HG03521 (cell line): ENCODE data around the gene TULP4.

Experiments used
- ATAC-seq: cut with Tn5 transposase; IDR thresholded peaks from one replicate; pipeline ENCODE4 v1.9.1; 2021; ENCODE audit warnings: mild to moderate bottlenecking, moderate library complexity; ENCODE audit not compliant: unreplicated experiment

Gene TULP4

DNA sequence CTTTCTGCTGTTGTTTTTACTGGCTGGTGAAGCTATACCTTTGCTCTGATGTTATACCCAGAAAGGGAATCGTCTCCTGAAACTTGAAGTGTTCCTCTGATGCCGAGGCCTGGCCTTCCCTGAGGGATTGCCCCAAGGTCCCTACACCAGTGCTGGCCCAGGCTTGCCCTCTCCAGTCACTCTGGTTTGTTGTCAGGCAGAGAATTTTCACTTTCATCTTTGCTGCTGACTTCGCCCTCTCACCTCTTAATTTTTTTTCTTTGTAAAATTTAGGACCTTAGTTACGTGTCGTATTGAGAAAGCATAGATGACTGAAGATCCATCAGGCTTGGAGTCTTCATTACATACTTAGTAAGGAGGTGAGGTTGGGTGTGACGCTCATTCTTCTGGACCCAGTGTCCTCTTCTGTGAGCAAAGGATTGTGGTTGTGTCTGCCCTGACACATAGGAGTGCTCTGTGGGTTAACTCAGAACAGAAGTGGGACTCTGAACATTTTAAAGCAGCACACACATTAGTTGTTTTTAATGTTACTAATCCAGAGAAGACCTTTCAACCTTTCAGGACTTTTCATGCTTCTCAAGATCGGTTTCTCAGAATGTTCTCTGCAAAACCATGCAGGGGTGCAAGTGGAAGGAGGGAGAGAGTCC is 45.4 kb downstream of the TULP4 start:
- peak; percentile 65 for ATAC-seq

DNA sequence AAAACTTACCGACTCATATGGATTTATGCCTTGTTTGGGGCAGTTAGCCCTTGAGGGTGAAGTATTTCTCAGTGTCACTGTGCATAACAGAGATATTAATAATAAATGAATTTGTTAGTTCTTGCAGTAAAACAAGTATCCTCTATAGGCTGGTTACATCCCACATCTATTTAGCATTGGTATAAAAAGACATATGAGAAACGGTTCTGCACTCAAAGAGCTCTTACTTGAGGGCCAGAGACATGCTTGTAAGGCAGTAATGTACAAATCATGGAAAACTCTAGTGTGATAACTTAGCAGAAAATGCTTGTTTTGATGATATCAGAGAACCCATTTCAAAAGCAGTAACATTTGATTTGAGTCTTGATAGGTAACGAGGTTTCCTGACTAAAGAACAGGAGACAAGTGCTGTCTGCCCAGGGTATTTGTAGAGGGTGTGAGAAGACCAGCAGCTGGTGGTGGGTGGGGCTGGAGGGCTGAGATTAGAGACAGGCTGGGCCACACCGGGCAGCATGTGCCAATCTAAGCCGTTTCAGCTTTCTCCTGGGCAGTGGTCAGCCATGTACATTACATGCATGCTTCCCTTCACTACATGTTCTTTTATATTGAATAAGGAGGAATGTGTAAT is 46.3 kb downstream of the TULP4 start:
- no peak for ATAC-seq

DNA sequence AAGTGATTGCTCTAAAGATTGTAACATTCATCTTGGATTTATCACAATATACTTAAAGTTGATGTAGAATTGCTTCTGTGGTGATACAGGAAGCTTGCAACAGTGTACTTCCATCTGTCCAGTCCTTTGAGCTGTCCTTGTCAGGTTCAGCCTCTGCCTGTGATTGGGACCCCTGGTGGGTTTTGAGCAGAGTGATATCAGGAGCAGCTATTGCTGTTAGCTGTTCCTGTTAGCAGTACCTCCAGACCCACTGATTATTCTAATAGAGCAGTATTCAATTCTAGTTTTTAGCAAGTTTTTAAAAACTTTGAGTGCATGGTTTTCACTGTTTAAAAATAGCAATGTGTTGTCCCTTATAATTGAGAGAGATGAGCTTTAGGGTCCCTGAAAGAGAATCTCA is 48.8 kb downstream of the TULP4 start:
- no peak for ATAC-seq

GRCh38 chr6:158361961-158362669 is 49.9 kb downstream of the TULP4 start:
- no peak for ATAC-seq

GRCh38 chr6:158366363-158366762 is 54.1 kb downstream of the TULP4 start:
- no peak for ATAC-seq

- ATAC-seq: no peak
Measured at GRCh38 chr6:158367816-158368215, 55.6 kb downstream of the TULP4 start.

DNA sequence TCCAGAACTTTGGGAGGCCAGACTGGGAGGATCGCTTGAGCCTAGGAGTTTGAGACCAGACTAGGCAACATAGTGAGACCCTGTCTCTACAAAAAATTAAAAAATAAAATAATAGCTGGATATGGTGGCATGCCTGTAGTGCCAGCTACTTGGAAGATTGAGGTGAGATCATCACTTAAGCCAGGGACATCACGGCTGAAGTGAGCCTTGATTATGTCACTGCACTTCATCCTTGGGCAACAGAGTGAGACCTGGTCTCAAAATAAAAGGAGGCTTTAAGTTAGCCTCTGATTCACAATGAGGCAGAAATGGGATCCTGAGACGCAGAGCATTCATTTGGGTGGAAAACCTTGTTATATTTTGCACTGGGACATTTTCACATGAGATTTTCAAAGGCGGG is 57.0 kb downstream of the TULP4 start:
- ATAC-seq: no peak

GRCh38 chr6:158370805-158371204 is 58.5 kb downstream of the TULP4 start:
- ATAC-seq: no peak

- ATAC-seq: no peak
Measured at GRCh38 chr6:158371261-158371660, 59.0 kb downstream of the TULP4 start.

GRCh38 chr6:158372574-158372973 is 60.3 kb downstream of the TULP4 start:
- no peak for ATAC-seq

GRCh38 chr6:158373214-158373613 is 60.9 kb downstream of the TULP4 start:
- ATAC-seq: no peak

GRCh38 chr6:158374020-158374419 is 61.8 kb downstream of the TULP4 start:
- ATAC-seq: no peak

DNA sequence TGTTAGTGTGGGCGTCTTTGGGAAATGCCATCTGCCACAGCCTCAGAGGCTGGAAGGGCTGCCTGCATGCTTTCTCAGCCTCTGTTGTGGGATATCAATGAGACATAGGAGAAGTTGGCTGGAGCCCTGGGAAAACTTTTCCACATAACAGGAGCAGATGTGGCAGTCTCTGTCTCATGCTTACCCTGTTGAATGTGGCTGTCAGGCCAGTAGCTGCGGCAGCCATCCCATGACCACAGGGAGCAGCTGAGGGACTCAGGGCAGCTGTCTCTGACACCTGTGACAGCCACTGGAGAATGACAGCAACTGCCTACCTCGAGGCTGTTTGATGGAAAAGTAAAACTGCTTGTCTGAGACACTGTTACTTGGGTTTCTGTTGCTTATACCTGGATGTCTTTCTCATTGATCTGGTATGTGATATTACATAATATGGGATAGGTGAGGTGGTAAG is 64.4 kb downstream of the TULP4 start:
- no peak for ATAC-seq

- ATAC-seq: no peak
Measured at GRCh38 chr6:158377860-158378259, 65.6 kb downstream of the TULP4 start.

DNA sequence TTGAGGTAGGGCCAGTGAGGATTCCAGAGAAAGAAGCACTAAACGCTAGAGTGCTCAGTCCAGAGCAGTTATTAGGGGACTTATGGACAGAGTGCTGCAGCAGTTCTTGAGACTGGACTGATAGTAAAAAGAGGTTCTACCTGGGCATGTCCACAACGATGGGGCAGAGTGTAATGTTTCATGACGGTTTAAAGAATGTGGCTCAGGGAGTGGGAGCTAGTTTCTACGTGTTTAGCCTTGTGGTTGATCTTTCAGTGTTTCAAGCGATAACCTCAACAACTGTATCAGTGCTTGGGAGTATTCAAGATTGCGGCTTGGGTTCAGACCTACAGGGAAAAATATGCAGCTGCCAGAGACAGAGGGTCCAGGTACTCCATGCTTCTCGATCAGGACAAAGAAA is 67.1 kb downstream of the TULP4 start:
- ATAC-seq: no peak

DNA sequence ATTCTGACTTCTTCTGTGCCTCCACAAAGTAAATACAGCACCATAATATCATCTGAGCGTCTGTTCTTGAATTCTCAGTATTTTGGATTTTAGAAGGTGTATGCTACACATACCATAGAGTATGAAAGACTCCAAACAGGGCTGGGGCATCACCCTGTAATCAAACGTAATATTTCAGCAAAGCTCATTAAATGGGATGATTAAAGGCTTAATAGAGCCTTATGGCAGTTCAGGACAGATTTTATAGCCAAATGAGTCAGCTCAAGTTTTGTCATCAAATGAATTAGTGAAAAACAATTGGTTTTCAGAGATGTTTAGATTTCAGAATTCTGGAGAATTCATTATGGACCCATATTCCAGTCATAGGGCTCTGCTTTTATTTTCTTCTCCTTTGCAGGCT is 68.9 kb downstream of the TULP4 start:
- no peak for ATAC-seq

GRCh38 chr6:158382491-158382890 is 70.2 kb downstream of the TULP4 start:
- no peak for ATAC-seq

GRCh38 chr6:158383057-158383456 is 70.8 kb downstream of the TULP4 start:
- no peak for ATAC-seq

- ATAC-seq: no peak
Measured at GRCh38 chr6:158383542-158383941, 71.3 kb downstream of the TULP4 start.

DNA sequence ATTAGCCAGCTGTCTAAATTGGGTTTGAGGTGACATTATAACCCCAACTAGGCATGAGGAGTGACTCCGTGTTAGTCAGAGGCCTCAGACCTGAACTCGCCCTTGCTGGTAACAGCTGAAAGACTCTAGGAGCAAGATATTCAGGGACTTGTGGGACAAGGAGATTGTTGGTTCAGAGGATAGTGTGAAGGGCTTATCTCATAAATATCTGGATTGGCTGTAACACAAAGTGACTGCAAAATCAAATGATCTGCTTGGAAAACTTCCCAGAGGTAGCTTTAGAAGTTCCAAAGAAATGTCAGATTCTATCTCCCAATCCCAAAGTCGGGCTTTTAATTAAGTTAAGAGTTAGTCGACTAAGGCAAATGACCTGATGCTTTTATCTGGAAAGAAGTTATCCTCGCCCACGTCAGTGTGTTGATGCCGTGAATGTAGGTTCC is 72.4 kb downstream of the TULP4 start:
- no peak for ATAC-seq

DNA sequence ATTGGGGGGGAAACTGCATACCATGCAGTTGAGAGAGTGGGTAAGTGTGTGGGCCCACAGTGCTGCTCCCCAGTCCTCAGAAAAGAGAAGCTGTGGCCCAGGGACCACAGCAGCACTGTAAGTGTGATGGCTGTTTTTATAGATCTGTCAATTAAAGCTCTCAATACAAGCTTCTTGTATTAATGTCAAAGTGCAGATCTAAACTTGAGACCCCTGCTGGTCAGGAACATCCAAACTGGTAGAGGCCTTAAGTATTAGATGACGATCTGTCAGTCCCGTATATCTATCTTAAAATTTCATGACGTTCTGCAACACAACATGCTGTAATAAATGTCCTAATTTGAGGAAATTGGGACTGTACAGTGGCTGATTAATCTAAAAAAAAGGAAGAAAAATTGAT is 74.8 kb downstream of the TULP4 start:
- ATAC-seq: no peak

DNA sequence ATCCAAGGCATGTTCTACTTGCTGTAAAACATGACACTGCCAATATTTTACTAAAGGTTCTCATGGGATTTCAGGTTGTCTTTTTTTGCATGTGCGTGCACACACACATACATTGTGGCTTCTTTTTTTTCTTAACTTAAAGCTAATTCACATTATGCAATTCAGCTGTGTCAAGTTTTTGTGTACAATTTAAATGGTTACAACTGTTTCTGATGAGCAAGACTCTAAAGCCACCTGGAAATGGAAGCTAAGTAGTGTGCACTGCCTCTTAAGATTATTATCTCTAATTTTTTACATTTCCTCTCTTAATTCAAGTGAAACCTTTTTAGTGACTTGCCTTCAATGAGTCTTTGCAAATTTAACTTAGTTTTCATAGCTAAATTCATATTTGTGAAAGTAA is 75.3 kb downstream of the TULP4 start:
- ATAC-seq: no peak
